Stimulated activated CD4-positive, alpha-beta T cell treated with anti-CD3 and anti-CD28 coated beads, TNF-alpha, amount 100 ng/mL, for 1 hour (primary cell): ENCODE data around the gene GASK1B.

Experiments
- DNase-seq, 3 donors: peaks; one replicate each; pipeline ENCODE4 v3.0.0-alpha.2; 2020; ENCODE audit warnings: low read depth in 3 of 3, low spot score in 1 of 3

GASK1B gene

DNA sequence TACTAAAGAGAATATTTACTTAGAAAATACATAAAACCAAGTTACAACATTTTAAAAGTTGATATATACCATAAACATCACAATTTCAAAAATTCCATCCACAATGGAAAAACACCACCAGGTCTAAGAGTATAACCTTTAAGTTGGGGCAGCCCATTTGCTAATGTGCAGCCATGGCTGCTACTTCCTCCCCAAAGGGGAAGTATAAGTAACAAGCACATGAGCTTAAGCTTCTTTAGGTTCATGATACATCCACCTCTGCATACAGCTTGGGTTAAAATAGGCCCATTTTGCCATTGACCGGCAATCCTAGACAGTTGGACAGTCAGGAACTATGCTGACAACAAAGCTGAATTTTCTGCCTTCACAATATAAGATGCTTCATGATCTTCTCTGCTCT lies 16.6 kb upstream of the GASK1B start:
- no peak for DNase-seq

DNA sequence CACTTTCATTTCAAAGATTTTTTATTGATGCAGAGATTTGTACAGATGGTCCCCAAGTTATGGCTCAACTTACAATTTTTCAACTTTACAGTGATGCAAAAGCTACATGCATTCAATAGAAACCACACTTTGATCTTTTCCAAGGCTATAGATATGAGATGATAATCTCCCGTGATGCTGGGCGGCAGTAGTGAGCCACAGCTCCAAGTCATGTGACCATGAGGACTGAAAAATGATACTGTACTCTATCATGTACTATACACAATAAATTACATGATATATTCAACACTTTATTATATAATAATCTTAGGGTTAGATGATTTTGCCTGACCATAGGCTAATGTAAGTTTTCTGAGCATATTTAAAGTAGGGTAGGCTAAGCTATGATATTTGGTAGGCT lies 14.0 kb upstream of the GASK1B start:
- no peak for DNase-seq

DNA sequence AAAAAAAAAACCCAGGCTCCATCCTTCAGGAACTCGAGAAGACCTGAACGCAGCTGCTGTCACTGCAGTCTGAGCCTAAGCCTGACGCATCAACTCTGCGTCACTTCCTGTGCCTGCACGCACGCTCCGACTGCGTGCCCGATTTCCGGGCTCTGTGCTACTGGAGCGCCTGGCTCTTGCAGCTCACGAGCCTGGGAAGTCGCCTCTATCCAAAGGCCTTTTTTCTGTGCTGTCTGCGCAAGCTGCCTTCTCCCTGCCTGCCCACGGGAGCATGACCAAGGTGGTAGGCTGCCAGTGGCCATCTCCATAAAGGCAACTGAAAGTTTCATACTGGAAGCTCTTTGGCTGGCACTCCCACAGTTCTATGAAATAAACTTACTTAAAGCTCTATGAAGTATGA lies 9.9 kb upstream of the GASK1B start:
- no peak for DNase-seq

DNA sequence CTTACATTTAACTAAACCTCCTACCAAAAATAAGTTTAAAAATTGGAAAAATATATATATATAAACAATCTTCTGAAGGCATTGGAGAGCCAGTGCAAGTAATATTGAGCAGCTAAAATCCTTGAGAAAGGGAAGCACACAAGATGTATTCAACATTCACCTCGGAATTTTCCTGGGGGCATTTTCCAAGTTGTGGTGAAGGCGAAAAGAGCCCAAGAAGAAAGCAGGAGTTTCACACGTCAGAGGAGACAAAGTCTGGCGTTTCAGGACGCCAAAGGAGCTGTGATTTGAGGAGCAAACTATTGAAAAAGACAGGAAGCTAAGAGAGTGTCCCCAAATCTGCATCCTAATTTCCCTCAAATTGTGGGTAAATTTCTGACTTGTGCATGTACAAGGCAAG lies 9.1 kb upstream of the GASK1B start:
- DNase-seq = no peak

DNA sequence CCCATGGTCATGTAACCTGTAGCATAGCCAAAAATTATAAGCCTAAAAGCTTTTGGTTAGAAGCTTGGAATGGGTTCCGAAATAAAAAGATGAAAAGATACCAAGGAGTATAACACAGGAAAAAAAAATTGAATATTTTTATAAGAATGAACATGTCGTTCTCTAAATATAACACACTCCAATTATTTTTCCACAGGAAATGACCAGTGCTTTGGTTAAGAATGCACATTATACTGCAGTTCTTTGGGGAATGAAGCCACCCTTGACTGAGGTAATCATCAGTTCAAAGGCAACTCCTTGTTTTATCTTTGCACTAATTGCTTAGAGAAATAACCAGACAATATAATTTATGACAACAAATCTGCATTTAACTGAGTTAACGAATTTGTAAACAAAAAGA lies 6.6 kb upstream of the GASK1B start:
- no peak for DNase-seq

DNA sequence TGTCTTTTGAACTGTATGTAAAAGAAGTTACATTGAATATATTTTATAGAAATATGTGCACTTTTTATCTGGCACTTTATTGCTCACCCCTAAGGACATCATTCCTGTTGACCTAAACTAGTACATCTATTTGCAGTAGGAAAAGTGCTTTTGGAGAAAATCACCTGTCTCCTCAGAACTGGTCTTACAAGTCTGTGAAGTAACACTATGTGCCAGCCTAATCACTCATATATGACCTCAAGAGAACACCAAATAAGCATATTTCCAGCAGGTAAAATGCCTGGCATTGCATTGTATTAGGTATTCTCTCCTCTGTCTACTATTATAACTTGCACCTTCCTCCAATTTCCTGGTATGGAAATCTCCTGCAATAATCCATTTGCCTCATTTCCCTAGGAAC lies 4.0 kb upstream of the GASK1B start:
- no peak for DNase-seq

DNA sequence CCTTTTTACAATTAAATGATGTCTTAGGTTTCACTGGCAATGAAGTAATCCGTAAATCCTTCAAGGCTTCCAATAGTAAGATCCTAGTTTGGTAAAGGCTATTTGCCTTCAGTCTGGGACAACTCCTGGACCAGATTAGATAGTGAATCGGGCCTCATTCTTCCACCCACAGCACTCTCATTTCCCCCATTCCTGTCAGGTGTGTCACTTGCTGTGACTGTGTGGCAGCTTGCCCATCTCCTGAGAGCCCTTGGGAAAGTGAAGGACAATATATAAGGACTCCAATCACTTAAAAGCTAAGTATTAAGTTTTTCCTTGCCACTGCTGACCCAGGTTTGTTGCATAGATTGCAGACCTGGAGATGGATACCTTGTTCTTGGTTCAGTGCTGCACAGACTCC lies 3.3 kb upstream of the GASK1B start:
- no peak for DNase-seq

DNA sequence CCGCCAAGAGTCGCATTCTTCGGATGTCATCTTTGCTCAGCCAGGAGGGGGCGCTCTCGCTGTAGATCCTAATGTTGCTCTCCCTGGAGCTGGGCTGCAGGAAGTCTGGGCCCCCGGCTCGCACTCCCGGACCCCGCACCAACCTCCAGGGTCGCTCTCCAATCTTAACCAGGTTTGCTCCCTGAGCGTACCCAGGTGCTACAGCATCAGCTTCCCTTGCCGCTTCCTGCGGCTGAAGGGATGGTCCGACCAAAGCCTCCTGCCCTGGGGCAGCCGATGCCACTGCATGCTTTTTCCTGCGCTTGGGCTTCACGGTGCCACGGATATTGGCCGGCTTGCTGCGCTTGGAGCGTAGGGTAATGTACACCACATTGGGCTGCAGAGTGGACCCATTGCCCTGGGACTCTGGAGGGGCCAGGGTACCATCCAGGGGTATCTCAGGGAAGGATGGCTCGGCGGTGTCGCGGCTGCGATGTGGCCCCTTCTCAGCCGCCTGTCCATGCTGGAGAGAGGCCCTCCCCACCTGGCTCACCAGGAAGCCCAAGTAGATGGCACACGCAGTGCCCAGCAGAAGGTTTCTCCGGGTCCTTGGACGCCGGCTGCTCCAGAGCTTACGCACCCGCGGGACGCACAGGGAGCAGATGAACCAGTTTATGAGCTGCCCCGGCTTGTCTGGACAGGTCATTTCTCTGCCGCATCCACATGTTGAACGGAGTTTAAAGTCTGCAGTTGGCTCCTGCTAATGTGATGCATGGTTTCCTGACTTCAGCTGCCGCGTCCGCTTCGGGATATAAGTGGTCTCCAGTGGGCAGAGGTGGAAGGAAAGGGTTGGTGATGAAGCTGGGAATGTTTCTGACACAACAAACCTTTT lies 1.9 kb downstream of the GASK1B start:
- DNase-seq = no peak

DNA sequence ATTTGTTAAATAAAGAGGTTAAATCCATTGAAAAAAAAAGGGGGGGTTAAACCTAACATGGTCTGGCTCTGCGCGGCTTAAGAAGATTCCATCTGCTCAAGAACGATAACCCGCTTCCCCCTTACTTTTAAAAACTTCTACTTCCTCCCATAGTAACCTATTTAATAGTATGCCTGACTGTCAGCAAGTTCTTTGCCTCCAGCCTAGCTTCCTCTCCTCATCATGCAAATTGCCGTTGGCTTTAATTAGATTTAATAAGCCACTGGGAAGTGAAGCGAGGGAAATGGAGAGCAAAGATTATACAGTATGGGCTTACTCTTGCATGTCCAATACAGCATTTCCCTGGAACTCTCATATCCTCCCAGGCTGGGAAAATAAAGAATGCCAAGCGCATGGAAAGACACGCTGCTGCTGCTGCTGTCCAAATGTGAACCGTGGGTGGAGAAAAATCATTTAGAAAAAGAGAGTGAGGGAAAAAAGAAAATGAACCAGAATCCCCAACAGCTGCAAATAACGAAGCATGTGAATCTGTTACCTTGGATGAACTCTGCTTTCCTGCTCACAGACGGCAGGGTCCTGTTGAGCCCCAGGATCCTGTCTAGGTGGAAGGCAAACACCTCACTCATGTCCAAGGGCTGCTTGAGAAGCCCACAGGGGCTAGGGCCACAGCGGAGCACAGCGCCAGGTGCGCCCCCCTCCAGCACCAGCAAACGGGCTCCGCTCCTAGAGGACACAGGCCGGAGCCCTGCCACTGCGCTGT lies 2.7 kb downstream of the GASK1B start:
- no peak for DNase-seq

DNA sequence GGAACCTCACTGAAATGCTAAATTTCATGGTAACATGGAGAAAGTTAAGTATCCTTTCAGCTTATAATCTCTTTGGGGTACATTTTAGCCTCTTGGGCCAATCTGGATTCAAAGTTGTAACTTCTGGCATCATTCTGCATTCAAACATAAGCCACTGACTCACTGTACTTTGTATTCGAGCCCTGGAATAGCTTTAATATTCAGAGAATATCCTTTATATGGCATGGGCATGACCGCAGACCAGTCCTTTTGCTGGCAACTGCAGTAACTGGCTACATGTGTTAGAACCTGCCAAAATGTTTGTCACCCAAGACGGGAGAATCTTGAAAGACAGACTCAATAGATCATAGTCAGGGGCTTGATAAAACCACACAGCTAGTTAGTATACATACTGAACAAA lies 3.3 kb downstream of the GASK1B start:
- no peak for DNase-seq

DNA sequence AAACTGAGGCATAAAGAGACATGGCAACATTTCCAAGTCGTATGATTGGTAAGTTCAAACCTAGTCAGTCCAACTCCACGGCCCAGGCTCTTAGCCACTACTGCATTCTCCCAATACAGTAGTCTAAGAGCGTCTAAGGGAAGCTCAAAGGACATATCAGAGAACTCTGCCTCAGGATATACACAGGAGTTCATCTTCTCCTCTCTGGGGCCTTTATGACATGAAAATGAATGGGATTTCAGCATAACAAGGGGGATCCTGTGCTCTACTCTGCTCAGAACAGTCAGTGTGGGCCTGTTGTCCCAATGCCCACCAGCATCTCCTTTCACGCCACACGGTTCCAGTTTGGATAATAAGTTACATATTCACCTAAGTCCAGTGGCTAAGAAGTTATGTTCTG lies 4.2 kb downstream of the GASK1B start:
- DNase-seq = no peak

DNA sequence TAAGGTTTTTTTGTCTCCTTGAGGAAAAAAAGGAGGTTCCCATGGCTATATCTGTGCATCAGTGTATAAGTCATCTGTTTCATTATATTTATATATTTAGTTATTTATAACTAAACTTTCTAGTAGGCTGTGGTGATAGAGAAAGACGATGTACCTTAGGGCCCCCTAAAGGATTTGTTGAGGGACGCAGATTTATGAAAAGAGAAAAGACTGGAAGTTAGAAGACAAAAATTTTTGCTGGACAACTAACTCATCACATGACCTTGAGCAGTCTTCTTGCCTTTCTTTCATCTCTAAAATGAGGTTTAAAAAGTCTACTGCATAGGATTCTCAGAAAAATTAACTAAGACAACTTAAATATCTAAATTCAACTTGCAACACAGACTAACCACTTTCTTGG lies 6.1 kb downstream of the GASK1B start:
- no peak for DNase-seq

DNA sequence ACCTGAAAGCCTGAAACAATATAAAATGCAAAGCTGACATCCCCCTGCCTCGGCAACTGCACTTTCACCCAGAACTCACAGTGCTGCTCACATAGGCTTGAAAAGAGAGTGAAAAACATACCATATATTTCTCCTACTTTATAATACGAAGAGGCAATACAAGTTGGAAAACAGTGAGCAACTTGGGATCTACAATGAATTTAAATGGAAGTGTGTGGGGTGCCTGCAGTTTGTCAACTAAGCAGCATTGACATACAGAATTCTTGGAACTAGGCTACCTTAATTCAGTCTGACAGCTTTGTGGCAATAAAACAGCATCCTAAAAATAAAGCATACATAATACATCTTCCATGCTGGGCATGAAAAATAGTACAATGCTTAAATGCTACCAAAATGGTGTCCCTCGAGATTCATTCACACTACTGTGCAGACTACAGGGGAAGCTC lies 8.0 kb downstream of the GASK1B start:
- DNase-seq = no peak

DNA sequence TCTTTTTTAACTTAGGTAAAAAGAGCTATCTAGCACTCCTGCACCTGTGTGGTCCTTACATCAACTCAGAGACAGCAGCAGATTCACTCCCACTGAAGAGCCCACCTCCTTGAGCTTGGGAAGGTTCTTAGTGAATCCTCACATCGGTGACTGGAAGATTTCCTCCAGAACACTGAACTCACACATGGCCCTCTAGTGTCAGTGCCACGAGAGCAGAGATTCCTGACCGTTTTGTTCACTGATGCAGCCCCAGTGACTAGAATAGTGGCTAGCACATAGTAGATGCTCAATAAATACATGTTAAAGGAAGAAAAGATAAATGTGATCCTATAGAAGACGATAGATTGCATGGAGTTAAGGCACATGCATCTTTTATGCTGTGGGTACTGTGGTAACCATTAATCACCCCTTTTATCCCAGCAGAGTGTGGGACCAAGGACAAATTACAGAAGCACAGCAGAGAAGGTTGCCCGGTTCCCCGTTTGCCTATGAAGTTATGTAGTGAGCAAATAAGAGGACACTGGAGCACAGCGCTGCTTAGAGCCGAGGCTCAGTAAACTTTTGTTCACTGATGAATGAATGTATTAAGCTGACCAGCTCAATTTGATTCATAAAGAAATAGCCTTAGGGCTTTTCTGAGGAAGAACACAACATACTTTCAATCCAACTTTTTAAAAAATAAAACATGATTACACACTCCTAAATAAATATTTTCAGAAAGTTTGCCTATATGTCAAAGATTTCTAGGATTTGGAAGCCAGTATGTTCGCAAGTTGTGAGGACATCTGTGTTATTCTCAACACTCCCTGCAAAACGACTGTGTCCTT lies 8.7 kb downstream of the GASK1B start:
- DNase-seq = no peak

DNA sequence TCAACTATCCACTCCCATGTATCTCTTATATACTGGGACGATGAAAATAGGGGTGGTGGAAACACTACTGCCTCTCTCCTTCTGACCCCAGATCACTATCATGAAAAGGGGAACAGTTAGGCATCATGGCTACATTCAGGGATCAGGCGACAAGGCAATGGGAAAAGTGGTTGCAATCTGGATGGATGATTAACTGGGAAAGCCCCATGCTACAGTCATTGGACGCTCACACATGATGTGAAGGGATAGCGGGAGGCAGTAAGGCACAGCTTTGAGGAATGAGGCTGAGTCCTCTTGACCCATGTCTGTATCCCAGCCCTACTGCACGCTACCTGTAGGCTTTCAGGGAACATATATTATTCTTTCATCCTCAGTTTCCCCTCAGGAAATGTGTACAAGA lies 10.2 kb downstream of the GASK1B start:
- no peak for DNase-seq

DNA sequence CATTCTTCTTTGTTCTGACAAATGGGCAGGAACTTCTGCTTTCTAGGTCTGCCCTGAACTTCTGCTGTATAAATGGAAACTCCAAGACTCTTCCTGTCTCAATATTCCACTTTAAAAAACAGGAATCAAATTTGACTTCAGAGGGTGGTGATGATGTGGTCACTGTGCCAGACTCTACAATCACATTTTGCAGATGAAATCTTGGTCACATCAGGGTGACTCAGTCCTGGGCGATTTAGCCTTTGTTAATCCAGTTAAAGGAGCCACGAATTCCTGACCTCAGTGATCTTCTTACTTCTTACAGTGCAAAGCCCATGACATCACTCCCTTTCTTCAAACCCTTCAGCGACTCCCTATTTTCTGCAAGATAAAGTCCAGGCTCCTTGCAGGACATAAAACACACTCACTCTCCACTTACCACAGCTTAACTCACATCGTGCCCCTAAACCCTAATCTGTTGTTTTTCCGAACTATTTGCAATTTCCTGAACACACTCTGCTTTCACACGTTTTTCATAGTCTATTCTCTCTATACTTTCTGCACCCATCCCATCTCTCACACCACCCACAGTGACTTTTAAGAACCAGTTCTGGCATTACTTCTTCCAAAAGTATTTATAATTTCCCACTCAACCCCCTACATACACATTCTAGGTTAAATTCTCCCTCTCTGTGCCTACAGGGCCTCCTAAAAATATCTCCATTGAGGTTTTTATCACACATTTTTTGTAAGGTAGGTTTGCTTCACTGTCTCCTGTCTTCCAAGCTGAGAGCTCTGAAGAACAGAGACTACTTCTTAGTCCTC lies 11.1 kb downstream of the GASK1B start:
- no peak for DNase-seq

DNA sequence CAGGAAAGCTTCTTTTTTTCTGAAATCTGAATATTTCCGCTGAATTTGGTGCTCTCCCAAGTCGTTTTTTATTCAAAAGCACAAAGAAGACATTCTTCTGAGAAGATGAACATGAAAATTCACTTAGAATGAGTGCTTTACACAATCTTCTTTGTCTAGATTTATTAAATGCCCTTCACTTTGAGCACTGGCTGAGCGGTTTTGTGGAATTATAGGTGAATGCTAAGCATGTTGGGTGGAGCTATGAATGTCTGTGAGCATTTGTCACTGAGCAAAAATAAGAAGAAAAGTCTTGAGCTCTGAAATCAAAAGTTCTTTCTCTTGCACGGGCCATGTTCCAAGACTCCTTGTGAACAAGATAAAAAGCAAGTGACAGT lies 13.1 kb downstream of the GASK1B start:
- DNase-seq = no peak

DNA sequence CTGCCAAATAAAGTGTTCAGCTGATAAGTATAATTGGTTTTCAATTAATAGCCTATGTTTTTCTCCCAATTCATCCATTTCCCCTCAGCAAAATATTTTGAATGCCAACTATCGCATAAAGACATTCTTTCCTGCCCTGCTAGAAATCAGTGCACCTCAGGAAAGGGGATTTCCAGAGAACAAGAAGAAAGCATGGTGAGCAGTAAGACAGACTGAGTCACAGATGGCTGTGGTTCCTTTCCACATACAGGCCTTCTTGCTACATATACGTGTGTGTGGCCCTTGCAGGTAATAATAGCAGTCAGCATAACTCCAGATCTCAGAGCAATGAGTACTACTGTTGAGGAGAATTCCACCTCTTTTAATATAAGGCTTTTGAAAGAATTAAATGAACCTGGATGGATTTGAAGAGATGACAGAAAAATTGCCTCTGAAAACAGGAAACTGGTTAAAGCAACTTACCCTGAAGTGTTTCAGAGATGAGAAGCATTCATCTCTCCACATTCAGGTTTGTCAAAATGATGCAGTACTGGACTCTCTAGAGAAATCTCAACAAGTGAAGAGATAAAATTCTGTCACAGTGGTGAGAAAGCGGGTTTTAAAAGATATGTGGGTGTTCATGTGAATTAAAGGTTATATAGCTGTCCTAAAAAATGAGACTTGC lies 13.6 kb downstream of the GASK1B start:
- DNase-seq = no peak

DNA sequence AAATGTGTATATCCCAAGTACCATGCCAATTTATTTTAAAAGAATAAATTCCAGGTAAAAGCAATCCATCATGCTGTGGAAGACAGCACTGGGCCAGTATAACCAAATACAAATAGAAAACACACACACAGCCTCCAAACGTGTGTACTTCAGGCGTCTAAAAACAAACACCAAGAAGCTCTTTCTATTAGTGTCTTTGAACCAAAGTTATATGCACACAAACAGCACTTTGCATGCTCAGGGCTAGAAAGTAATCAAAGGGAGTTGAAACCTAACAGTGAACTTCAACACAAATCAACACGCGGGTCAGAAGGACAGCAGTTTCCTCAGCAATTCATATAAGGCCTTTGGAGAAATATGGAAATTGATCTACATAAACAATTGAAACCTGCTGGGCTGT lies 15.4 kb downstream of the GASK1B start:
- DNase-seq = no peak

DNA sequence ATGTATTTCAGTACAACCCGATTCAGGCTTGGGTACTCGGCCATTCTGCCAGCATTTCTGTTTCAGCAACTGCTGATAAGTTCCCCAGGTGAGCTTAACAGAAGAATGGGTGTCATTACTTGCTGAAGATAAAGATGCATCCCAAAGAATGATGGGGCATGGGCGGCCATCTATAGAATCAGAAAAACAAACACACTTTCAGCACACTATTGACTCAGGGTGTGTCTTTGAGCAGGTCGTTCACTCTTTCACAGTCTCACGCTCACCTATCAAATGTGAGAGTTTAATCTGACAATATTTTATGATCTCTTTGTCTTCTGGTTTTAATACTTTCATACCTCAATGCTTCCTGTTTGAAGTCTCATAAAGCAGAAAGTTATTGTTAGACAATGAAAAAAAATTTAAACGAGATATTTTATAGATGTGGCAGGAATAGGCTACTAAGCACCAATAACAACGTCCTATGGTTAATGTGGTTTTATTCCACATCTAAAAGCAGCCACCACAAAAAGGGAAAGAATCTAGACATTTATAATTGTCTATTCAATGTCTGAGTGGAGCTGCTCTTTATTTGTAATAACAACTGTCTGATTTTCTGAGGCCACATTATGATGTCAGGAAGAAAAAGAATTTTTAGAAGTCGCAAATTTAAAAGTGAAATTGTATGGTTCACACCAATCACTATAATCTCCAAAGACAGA lies 17.0 kb downstream of the GASK1B start:
- DNase-seq = no peak
